Prostate gland (tissue), 2 donors: ENCODE measurements around the gene CHRNA4.

Source experiments
- POLR2A ChIP-seq: fragments of 450-650 bp; IDR thresholded peaks from one replicate; pipeline ENCODE4 v1.6.1; 2016; ENCODE audit warnings: antibody characterized with exemption, mild to moderate bottlenecking
- TF ChIP-seq, protein P1 (sequence below), 4 experiments: fragments of 200-600 bp in 2 of 4; fragments of 450-650 bp in 2 of 4; sonication (generic) in 2 of 4; IDR thresholded peaks; 1 replicate in 3 of 4; 2 replicates in 1 of 4; pipeline ENCODE4 v1.5.1; 2016 to 2019; ENCODE audit warnings: antibody characterized with exemption in 4 of 4, mild to moderate bottlenecking in 2 of 4, moderate library complexity in 2 of 4

DNA sequence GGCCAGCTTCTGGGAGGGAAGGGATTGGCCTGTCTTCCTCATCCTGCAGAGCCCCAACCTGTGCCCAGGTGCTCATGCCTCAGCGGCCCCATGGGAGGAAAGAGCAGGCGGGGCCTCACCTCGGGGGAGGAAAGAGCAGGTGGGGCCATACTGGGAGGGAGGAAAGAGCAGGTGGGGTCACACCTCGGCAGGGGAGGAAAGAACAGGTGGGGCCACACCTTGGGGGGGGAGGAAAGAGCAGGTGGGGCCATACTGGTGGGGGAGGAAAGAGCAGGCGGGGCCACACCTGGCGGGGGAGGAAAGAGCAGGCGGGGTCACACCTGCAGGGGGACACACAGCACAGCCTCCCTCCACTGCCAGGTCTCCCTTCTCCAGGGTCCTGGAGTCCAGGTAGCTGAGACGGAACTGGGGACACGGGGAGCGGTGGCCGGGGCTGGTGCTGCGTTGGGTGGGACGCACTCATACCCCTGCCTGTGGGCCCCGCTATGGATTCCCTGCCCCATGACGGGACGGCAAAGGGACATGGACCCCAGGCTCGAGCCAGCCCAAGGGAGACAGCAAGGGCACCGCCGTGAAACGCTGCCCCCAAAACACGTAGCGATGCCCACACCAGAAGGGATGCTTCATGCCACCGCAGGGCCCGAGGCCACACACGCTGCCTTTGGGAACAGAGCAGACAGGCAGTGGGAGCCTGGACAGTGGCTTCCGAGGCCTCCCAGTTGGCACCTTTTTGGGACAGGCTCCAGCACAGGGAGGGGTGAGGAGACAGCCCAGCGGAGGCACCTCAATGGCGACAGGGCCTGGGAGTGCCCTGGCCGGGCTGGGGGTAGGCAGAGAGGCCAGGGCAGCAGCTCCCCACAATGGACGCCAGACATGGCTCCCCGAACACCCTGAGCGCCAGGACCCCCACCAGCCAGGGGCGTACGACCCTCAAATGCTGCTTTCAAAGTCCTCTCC is 43.3 kb upstream of the CHRNA4 start:
- TF ChIP-seq, protein P1, sequence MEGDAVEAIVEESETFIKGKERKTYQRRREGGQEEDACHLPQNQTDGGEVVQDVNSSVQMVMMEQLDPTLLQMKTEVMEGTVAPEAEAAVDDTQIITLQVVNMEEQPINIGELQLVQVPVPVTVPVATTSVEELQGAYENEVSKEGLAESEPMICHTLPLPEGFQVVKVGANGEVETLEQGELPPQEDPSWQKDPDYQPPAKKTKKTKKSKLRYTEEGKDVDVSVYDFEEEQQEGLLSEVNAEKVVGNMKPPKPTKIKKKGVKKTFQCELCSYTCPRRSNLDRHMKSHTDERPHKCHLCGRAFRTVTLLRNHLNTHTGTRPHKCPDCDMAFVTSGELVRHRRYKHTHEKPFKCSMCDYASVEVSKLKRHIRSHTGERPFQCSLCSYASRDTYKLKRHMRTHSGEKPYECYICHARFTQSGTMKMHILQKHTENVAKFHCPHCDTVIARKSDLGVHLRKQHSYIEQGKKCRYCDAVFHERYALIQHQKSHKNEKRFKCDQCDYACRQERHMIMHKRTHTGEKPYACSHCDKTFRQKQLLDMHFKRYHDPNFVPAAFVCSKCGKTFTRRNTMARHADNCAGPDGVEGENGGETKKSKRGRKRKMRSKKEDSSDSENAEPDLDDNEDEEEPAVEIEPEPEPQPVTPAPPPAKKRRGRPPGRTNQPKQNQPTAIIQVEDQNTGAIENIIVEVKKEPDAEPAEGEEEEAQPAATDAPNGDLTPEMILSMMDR (IDR thresholded peaks at IDR 0.05): no peak
- TF ChIP-seq POLR2A: no peak
